C4-2B (cell line): ENCODE data around the gene TMEM214.

Source experiments
- H3K27ac ChIP-seq: fragments of 450-650 bp; 2 replicates; pipeline ENCODE4 v1.5.1; 2017
- ZFX ChIP-seq: fragments of 450-650 bp; IDR thresholded peaks from 2 replicates; pipeline ENCODE4 v1.6.1; 2017
- TF ChIP-seq, protein P1 (sequence below): fragments of 450-650 bp; conservative IDR thresholded peaks from 2 replicates; pipeline ENCODE4 v1.5.1; 2017; ENCODE audit warnings: mild to moderate bottlenecking

TMEM214 gene

DNA sequence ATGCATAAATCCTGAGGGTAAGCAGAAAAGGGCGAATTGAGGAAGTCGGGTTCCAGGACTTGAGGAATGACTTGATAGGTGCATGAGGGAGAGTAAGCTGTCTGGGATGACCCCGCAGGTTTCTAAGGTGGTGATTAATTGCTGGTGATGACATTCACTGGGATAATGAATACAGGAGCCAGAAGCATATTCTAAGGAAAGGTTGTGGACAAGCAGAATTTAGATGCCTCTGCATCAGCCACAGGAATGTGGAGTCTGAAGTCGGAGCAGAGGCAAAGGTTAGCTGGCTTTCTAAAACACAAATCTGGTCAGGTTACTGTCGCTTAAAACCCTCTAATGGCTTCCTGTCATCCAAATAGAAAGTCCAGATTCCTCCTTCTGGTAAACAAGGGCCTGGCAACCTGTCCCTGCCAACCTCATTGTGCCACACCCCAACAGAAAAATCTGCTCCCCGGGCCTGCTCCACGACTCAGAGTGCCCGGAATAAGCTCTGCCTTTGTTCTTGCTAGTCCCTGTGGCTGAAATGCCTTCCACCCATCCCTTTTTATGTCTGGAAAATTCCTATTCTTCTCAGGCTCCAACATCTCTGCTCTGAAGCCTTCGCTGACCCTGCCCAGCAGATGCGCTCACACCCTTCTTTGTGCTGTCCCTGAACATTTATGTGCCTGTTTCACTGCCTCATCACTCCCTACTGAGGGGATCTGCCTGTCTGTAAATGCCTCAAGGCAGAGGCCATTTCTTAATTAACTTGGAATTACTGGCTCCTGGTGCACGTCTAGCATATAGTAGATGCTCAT, 11.3 kb upstream of the TMEM214 start:
- no peak overlapping the region for H3K27ac ChIP-seq
- TF ChIP-seq, protein P1, sequence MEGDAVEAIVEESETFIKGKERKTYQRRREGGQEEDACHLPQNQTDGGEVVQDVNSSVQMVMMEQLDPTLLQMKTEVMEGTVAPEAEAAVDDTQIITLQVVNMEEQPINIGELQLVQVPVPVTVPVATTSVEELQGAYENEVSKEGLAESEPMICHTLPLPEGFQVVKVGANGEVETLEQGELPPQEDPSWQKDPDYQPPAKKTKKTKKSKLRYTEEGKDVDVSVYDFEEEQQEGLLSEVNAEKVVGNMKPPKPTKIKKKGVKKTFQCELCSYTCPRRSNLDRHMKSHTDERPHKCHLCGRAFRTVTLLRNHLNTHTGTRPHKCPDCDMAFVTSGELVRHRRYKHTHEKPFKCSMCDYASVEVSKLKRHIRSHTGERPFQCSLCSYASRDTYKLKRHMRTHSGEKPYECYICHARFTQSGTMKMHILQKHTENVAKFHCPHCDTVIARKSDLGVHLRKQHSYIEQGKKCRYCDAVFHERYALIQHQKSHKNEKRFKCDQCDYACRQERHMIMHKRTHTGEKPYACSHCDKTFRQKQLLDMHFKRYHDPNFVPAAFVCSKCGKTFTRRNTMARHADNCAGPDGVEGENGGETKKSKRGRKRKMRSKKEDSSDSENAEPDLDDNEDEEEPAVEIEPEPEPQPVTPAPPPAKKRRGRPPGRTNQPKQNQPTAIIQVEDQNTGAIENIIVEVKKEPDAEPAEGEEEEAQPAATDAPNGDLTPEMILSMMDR, result no peak
- TF ChIP-seq ZFX, result no peak

DNA sequence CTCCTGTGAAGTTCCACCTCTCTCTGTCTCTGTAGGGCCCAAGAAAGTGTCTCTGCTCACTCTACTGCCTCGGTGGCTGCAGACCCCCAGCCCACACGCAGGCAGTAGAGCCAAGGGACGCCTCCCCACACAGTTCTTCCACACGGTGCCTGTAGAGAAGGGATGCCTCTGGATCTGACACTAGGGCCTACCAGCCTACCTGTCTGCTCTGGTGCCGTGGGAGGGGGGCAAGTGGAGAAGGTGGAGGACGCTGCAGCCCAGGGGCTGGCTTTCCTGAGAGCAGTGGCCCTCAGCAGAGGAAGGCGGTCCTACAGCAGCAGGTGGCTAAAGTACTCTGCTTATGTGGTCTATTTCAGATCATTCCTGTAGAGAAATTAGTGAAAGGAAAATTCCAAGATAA, 9.0 kb upstream of the TMEM214 start:
- no peak overlapping the region for H3K27ac ChIP-seq

GRCh38 chr2:27024188-27024587, 8.6 kb upstream of the TMEM214 start:
- H3K27ac ChIP-seq, result no peak overlapping the region
- TF ChIP-seq, protein P1, result no peak
- no peak for TF ChIP-seq ZFX

More for the DNA sequence above, 9.0 kb upstream of the TMEM214 start:
- TF ChIP-seq ZFX, result no peak
- TF ChIP-seq, protein P1, result no peak

GRCh38 chr2:27024812-27025211, 8.0 kb upstream of the TMEM214 start:
- TF ChIP-seq ZFX, result no peak
- TF ChIP-seq, protein P1, result no peak
- no peak overlapping the region for H3K27ac ChIP-seq

GRCh38 chr2:27025281-27025800, 7.4 kb upstream of the TMEM214 start:
- no peak overlapping the region for H3K27ac ChIP-seq
- no peak for TF ChIP-seq ZFX
- TF ChIP-seq, protein P1, result no peak

DNA sequence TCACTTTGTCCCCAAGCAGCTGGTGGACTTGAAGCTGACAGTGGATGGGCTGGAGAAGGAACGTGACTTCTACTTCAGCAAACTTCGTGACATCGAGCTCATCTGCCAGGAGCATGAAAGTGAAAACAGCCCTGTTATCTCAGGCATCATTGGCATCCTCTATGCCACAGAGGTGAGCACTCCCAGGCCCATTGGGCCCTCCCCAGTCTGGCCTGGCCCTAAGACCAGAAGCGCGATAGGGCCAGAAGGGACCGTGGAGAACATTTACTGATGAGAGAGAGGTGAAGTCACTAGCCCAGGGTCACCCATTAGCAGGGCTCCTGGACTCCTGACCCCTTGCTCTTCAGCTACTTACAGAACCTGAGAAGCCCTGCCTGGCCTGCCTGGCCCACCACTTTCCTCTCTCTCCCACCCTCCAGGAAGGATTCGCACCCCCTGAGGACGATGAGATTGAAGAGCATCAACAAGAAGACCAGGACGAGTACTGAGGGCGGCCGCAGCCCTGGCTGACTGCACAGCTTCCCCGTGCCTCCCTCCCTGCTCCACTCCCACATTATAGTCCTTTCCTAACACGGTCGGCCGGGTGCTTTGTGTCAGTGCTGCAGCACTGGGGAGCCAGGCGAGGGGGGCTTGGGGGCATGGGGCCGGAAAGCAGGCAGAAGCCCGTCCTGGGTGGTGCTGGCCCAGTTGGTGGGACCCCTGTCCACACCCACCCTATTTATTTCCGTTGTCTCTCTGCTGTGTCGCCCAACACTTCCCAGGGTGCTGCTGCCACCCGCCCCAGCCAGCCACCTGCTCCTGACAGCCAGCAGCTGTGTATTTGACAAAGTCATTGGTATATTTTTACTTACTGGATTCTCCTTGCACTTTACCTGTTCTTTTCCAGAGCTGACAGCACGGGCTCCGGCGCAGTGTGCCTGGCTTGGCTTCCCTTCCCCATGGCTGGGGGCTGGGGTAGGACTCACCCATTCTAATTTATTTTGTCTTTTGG, 6.6 kb upstream of the TMEM214 start:
- TF ChIP-seq ZFX, result no peak
- TF ChIP-seq, protein P1, result no peak
- H3K27ac ChIP-seq, result no peak overlapping the region

GRCh38 chr2:27027211-27027651, 5.5 kb upstream of the TMEM214 start:
- H3K27ac ChIP-seq, result no peak overlapping the region
- no peak for TF ChIP-seq ZFX
- TF ChIP-seq, protein P1, result no peak
